Breast epithelium (tissue), 3 donors: Measurements from ENCODE around the gene GSG1.

Experiments
- CTCF ChIP-seq, 3 donors: fragments of 450-650 bp; IDR thresholded peaks; one replicate each; pipeline ENCODE4 v1.5.1; 2016 to 2017; ENCODE audit warnings: antibody characterized with exemption in 3 of 3, mild to moderate bottlenecking in 3 of 3, moderate library complexity in 3 of 3
- POLR2A ChIP-seq: fragments of 450-650 bp; IDR thresholded peaks from one replicate; pipeline ENCODE4 v1.6.1; 2016; ENCODE audit warnings: antibody characterized with exemption, mild to moderate bottlenecking, moderate library complexity

- TF ChIP-seq CTCF (IDR thresholded peaks at IDR 0.05): no peak
- no peak for TF ChIP-seq POLR2A
Measured at GRCh38 chr12:13125996-13126395, 22.5 kb upstream of the GSG1 start.
